Activated CD4-positive, alpha-beta T cell treated with anti-CD3 and anti-CD28 coated beads, Interleukin-2, amount 10 ng/mL, durations not matched to agents 7 days and 5 days (primary cell): Measurements from ENCODE around the gene KLHL2. TPM values are rescaled to one million over a fixed set of nuclear protein-coding genes. Genes with fewer than 3 reads are reported as not detected.

Experiments
- CTCF ChIA-PET: fragments of 350-600 bp; sonication (Branson Sonifier 250); formaldehyde crosslinking; loops from one replicate; lab custom pipeline; 2021; ENCODE audit warnings: antibody characterized with exemption; lab: Charles Lee
- POLR2A ChIA-PET: fragments of 350-600 bp; sonication (Branson Sonifier 250); formaldehyde crosslinking; loops from one replicate; lab custom pipeline; 2021; ENCODE audit warnings: antibody characterized with exemption; lab: Charles Lee
- DNase-seq: peaks from one replicate; pipeline ENCODE4 v3.0.0-alpha.2; 2020
- H3K27ac Mint-ChIP-seq: one replicate; pipeline ENCODE4 v1.8.0; 2021; ENCODE audit warnings: mild to moderate bottlenecking, moderate library complexity, mixed read lengths
- H3K27me3 Mint-ChIP-seq: one replicate; pipeline ENCODE4 v1.8.0; 2021; ENCODE audit warnings: mixed read lengths
- H3K36me3 Mint-ChIP-seq: one replicate; pipeline ENCODE4 v1.8.0; 2021; ENCODE audit warnings: low read depth, mixed read lengths
- H3K4me1 Mint-ChIP-seq: one replicate; pipeline ENCODE4 v1.8.0; 2021; ENCODE audit warnings: mixed read lengths
- H3K4me3 Mint-ChIP-seq: one replicate; pipeline ENCODE4 v1.8.0; 2021; ENCODE audit warnings: mild to moderate bottlenecking, moderate library complexity, mixed read lengths
- H3K9me3 Mint-ChIP-seq: one replicate; pipeline ENCODE4 v1.8.0; 2021; ENCODE audit warnings: mixed read lengths
- total RNA-seq, 2 experiments: library from RNA; stranded (reverse); gene quantifications; one replicate each; pipeline ENCODE4 v1.2.3, GENCODE V29; 2021

The KLHL2 gene
- total RNA-seq, 2 experiments from 2014 or later, result 27.3 to 30.1 TPM

DNA sequence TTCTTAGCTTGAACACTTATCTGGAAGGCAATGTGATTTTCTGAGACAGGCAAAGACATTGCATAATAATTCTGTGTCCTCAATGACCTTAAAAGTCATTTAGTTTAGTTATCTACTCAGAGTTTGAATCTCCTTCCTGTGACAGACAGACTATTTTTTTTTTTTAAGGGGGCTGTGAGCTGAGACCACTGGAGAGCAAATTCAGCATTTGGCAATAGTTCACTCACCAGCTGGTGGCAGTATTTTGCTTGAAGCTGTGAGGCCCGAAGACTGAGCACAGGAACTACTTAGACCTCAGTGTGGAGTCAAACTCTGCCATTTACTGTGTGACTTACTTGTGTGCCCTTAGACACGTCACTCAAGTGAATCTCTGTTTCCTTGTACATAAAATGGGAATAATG, 148.5 kb downstream of the KLHL2 start:
- ChIA-PET POLR2A (no interaction called here), CTCF (no interaction called here)
- no peak overlapping the region for H3K27ac Mint-ChIP-seq
- H3K27me3 Mint-ChIP-seq, result peaks cover 37% of the 10 kb centered on the region
- no peaks in the 10 kb centered on the region for H3K9me3 Mint-ChIP-seq
- DNase-seq, result no peak
- H3K4me3 Mint-ChIP-seq, result no peak overlapping the region
- H3K4me1 Mint-ChIP-seq, result no peaks in the 10 kb centered on the region
- H3K36me3 Mint-ChIP-seq, result no peaks in the 10 kb centered on the region

DNA sequence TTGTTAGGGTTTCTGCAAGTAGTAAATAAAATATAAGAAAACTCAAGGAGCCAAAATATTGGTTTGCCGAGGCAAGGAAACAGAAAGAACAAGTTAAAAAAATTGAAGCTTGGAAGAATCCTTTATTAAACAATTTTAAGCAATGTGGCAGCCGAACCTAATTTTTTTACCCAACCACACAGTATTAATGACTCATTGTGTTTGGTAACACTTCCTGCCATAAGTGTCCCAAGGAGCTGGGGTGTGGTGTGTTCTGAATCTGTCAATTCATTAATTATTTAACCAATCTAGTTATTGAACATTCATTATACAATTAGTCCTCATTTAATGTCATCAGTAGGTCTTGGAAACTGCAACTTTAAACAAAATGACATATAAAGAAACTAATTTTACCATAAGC, 152.1 kb downstream of the KLHL2 start:
- peaks cover 42% of the 10 kb centered on the region for H3K27me3 Mint-ChIP-seq
- H3K36me3 Mint-ChIP-seq, result no peaks in the 10 kb centered on the region
- no peak overlapping the region for H3K4me3 Mint-ChIP-seq
- DNase-seq, result no peak
- POLR2A ChIA-PET, result no interaction called here
- CTCF ChIA-PET, result interaction anchor here (0.9 to 1.7 kb wide), 3 partner anchors 8 to 19 kb away, joined by 3 to 4 read pairs (median 3); partner anchors contain the start of gene CPE
- H3K27ac Mint-ChIP-seq, result no peak overlapping the region
- H3K4me1 Mint-ChIP-seq, result no peaks in the 10 kb centered on the region
- H3K9me3 Mint-ChIP-seq, result no peaks in the 10 kb centered on the region

DNA sequence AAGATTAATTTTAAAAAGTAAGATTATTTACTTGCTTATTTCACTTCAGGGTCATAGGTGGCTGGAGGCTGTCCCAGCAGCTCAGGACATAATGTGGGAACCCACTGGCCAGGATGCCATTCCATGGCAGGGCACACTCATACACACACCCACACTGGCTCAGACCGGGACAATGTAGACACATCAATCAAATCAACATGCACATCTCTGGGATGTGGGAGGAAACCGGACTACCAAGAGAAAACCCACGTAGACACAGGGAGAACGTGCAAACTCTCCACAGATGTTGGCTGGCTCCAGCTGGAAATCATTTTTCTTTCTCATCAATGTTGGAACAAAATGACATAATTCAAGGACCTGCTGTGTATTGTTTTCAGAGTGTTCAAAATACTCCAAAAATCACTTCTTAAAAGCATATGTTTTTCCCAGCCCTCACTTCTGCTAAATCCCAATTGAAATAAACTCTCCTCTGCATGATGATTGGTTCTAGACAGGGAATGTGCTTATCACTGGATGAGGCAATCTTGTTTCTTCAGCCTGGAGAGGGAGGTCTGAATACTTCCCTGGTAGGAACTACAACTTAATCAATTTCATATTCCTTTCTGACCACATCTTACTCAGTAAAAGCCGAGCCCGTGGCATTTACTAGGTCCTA, 152.8 kb downstream of the KLHL2 start:
- no peaks in the 10 kb centered on the region for H3K4me1 Mint-ChIP-seq
- ChIA-PET POLR2A (no interaction called here), CTCF (interaction anchor here (1.2 to 1.7 kb wide), 2 partner anchors 9 to 14 kb away, joined by 3 to 4 read pairs; no protein-coding TSS in a partner anchor)
- H3K27me3 Mint-ChIP-seq, result peaks cover 42% of the 10 kb centered on the region
- no peak overlapping the region for H3K27ac Mint-ChIP-seq
- H3K4me3 Mint-ChIP-seq, result no peak overlapping the region
- DNase-seq, result no peak
- H3K9me3 Mint-ChIP-seq, result no peaks in the 10 kb centered on the region
- no peaks in the 10 kb centered on the region for H3K36me3 Mint-ChIP-seq

DNA sequence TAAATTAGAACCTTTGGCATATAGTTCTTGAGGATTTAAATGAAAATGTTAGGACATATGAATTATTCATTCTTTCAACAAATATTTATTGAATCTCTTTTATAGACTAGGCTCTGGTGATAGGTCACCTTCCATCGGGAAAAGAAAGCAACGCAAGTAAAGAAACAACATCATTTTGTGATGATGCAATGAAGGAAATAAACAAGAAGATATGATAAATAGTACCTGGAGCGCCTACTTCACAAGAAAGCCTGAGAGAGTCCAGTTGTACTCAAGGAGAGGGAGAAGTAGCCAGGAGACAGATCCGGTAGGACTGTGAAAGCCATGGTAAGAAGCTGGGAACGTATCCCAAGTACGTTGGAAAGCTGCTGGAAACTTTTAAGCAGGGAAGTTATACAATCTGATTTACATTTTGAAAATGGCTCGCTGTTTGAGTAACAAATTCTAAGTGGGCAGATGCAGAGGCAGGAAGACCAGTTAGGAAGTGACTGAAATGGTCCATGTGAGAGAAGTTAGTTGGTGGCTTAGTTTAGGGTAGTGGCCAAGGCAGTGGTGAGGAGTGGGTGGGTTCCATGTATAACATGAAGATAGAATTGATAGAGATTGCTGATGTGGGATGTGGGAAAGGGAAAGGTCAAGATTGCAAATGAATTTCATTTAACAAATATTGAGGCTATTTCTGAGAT, 153.8 kb downstream of the KLHL2 start:
- ChIA-PET CTCF (no interaction called here), POLR2A (no interaction called here)
- DNase-seq, result no peak
- Mint-ChIP-seq H3K36me3 (no peaks in the 10 kb centered on the region), H3K27me3 (peaks cover 35% of the 10 kb centered on the region), H3K4me3 (no peak overlapping the region), H3K9me3 (no peaks in the 10 kb centered on the region), H3K27ac (no peak overlapping the region), H3K4me1 (no peaks in the 10 kb centered on the region)

DNA sequence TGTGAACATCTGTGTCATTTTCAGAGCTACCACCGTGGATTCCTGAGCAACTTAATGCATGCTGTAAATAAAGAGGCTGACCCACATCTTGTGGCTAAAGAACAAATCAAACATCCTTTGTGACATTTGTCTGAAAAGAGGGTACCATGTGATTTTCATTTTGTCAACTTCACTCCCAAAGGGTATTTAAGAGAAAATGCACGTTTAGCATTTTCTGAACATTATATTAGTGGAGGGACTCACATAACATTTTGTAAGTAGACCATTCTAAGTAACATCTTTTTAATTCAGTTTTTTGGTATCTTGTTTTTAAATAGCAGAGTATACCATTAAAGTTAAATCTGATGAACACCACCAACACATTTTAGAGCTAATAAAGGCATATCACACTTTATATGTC, 154.4 kb downstream of the KLHL2 start:
- no peak for DNase-seq
- ChIA-PET CTCF (interaction anchor here (0.6 kb wide), 1 partner anchor 394 kb away, joined by 3 read pairs; no protein-coding TSS in a partner anchor), POLR2A (no interaction called here)
- H3K9me3 Mint-ChIP-seq, result no peaks in the 10 kb centered on the region
- H3K4me3 Mint-ChIP-seq, result no peak overlapping the region
- no peaks in the 10 kb centered on the region for H3K4me1 Mint-ChIP-seq
- peaks cover 34% of the 10 kb centered on the region for H3K27me3 Mint-ChIP-seq
- H3K27ac Mint-ChIP-seq, result no peak overlapping the region
- H3K36me3 Mint-ChIP-seq, result no peaks in the 10 kb centered on the region

DNA sequence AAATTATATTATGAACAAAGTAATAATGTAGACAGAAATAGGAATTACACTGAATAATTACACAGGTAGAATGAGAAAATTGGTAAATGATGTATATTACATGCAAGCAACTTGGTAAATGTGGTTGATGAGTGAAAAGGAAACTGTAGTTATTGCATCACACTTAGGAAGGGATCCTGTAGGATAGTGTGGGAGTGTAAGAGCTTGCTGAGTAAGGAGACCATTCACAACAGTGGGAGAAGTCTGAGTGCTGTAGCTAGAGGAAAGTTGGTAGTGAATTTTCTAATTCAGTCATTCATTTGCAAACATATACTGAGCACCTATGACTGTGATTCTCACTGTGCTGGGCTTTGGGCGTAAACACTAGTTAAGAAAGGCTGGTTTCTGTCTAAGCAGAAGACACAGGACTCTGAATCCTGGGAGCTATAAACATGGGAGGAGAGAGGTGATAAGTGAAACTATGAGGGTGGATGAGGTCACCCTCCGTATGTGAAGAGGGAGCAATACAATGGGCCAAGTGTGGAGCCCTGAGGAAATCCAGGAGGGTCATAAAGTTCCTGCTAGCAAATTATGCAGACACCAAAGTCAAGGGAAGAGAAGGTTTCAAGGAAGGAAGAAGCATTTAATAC, 157.2 kb downstream of the KLHL2 start:
- ChIA-PET CTCF (no interaction called here), POLR2A (no interaction called here)
- Mint-ChIP-seq H3K27ac (no peak overlapping the region), H3K4me1 (no peaks in the 10 kb centered on the region), H3K27me3 (peaks cover 21% of the 10 kb centered on the region), H3K36me3 (no peaks in the 10 kb centered on the region), H3K9me3 (no peaks in the 10 kb centered on the region), H3K4me3 (no peak overlapping the region)
- DNase-seq, result no peak

DNA sequence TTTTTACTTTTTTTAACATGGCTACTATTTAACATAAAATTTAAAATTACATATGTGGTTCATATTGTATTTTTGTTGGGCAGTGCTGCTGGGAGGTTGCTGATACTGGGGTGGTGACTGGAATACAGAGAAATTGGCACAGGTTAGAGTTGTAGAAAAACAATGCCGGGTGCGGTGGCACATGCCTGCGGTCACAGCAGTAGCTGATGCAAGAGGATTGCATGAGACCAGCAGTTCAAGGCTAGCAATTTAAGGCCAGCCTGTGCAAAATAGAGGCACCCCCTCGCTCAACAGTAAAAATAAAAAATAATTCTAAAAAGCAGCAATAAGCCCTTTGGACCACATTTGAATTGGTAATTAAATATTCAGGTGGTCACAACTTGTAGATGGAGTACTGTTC, 159.7 kb downstream of the KLHL2 start:
- no peak for DNase-seq
- H3K27ac Mint-ChIP-seq, result no peak overlapping the region
- ChIA-PET POLR2A (no interaction called here), CTCF (no interaction called here)
- no peak overlapping the region for H3K4me3 Mint-ChIP-seq
- H3K9me3 Mint-ChIP-seq, result no peaks in the 10 kb centered on the region
- H3K36me3 Mint-ChIP-seq, result no peaks in the 10 kb centered on the region
- no peaks in the 10 kb centered on the region for H3K4me1 Mint-ChIP-seq
- peaks cover 12% of the 10 kb centered on the region for H3K27me3 Mint-ChIP-seq

DNA sequence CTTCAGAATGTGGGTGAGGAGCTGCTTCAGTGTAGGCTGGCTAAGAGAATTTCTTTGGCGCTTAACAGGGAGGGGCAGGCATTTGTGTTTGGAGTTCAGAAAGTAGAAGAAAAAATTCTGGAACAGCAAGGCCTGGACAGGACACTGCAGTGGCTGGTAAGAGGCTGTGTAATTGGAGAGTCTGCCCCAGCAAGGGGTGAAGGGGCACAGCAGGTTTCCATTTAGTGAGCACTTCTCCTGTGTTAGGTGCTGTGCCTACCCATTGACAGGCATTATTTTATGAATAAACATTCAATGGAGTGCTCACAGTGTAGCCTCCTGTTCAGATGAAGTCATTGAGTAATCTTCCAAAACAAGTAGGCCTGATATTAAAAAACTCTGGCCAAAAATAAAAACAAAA, 160.8 kb downstream of the KLHL2 start:
- Mint-ChIP-seq H3K4me3 (no peak overlapping the region), H3K36me3 (no peaks in the 10 kb centered on the region), H3K4me1 (no peaks in the 10 kb centered on the region), H3K9me3 (no peaks in the 10 kb centered on the region), H3K27me3 (peaks cover 14% of the 10 kb centered on the region), H3K27ac (no peak overlapping the region)
- DNase-seq, result no peak
- ChIA-PET CTCF (no interaction called here), POLR2A (no interaction called here)

DNA sequence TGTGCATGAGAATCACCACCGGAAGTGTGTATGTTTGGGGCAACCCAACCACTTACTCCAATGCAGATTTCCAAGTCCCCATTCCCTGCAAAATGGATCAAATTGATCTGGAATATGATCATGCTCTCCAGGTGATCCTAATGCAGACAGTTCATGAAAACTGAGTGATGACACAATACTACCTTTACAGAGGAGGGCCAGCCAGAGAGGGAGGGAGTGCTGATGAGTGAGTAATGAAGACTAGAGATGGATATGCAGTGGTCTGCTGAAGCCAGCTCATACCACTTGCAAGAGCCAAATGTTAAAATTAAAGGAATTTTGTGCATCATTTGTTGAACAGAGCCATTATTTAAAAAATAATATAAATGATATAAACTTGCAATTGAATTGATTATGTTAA, 161.2 kb downstream of the KLHL2 start:
- ChIA-PET CTCF (interaction anchor here (0.9 kb wide), 1 partner anchor 18 kb away, joined by 4 read pairs; no protein-coding TSS in a partner anchor), POLR2A (no interaction called here)
- Mint-ChIP-seq H3K27me3 (peaks cover 15% of the 10 kb centered on the region), H3K9me3 (no peaks in the 10 kb centered on the region), H3K36me3 (no peaks in the 10 kb centered on the region), H3K4me3 (no peak overlapping the region), H3K4me1 (no peaks in the 10 kb centered on the region), H3K27ac (no peak overlapping the region)
- DNase-seq, result no peak

DNA sequence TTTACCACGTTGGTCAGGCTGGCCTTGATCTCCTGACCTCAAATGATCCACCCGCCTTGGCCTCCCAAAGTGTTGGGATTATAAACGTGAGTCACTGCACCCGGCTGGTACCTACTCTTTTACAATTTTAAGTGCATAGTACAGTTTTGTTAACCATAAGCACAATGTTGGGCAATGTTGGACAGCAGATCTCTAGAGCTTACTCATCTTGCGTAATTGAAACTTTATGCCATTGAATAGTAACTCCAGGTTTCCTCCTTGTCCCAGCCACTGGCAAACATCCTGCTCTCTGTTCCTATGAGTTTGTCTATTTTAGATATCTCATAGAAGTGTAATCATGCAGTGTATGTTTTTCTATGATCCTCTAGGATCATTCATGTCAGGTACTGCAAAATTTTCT, 162.2 kb downstream of the KLHL2 start:
- Mint-ChIP-seq H3K4me3 (no peak overlapping the region), H3K4me1 (no peaks in the 10 kb centered on the region), H3K27ac (no peak overlapping the region), H3K9me3 (no peaks in the 10 kb centered on the region), H3K36me3 (no peaks in the 10 kb centered on the region), H3K27me3 (peaks cover 19% of the 10 kb centered on the region)
- ChIA-PET POLR2A (no interaction called here), CTCF (interaction anchor here (0.9 kb wide), 1 partner anchor 19 kb away, joined by 4 read pairs; no protein-coding TSS in a partner anchor)
- no peak for DNase-seq

DNA sequence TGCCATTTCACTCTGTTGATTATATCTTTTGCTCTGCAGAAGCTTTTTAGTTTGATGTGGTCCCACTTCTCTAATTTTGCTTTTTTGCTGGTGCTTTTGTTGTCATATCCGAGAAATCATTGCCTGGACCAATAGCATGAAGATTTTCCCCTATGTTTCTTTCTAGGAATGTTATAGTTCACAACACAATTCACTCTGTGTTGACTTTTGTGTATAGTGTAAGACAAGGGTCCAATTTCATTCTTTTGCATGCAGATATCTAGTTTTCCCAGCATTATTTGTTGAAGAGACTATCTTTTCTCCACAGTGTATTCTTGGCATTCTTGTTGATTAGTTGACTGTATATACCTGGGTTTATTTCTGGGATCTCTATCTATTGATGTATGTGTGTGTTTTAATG, 163.2 kb downstream of the KLHL2 start:
- CTCF ChIA-PET, result interaction anchor here (1.2 kb wide), 1 partner anchor 19 kb away, joined by 3 read pairs; no protein-coding TSS in a partner anchor
- POLR2A ChIA-PET, result no interaction called here

More for the DNA sequence above, 163.2 kb downstream of the KLHL2 start:
- no peak overlapping the region for H3K4me3 Mint-ChIP-seq
- DNase-seq, result no peak
- no peaks in the 10 kb centered on the region for H3K36me3 Mint-ChIP-seq
- no peaks in the 10 kb centered on the region for H3K9me3 Mint-ChIP-seq
- H3K4me1 Mint-ChIP-seq, result no peaks in the 10 kb centered on the region
- H3K27ac Mint-ChIP-seq, result no peak overlapping the region
- peaks cover 29% of the 10 kb centered on the region for H3K27me3 Mint-ChIP-seq
